HG03521 (cell line): ENCODE data around the gene NCOA5.

Experiments
- ATAC-seq: cut with Tn5 transposase; IDR thresholded peaks from one replicate; pipeline ENCODE4 v1.9.1; 2021; ENCODE audit warnings: mild to moderate bottlenecking, moderate library complexity; ENCODE audit not compliant: unreplicated experiment

NCOA5 gene

GRCh38 chr20:46020555-46020954 lies 69.2 kb downstream of the NCOA5 start:
- ATAC-seq: no peak

GRCh38 chr20:46018611-46019010 lies 71.2 kb downstream of the NCOA5 start:
- ATAC-seq: no peak

- no peak for ATAC-seq
These were observed 71.7 kb downstream of the NCOA5 start for GRCh38 chr20:46018112-46018511.

- ATAC-seq: no peak
These were observed 72.5 kb downstream of the NCOA5 start for GRCh38 chr20:46017272-46017671.

- no peak for ATAC-seq
These were observed 75.0 kb downstream of the NCOA5 start for GRCh38 chr20:46014517-46015396.

- peak; percentile 58 for ATAC-seq
These were observed 75.8 kb downstream of the NCOA5 start for GRCh38 chr20:46013829-46014516.

GRCh38 chr20:46013322-46013828 lies 76.4 kb downstream of the NCOA5 start:
- ATAC-seq: no peak

GRCh38 chr20:46012921-46013320 lies 76.8 kb downstream of the NCOA5 start:
- no peak for ATAC-seq

GRCh38 chr20:46011631-46012482 lies 77.9 kb downstream of the NCOA5 start:
- no peak for ATAC-seq
